Measurements from ENCODE around the gene CCDC7. TPM values are rescaled to one million over a fixed set of nuclear protein-coding genes. Genes with fewer than 3 reads are reported as not detected.
"Not testable (repeated sequence)": the region's sequence is repeated elsewhere in the genome, so short reads cannot be mapped to it uniquely, and the experiment has no call there.

CCDC7 gene
- total and polyA plus RNA-seq, 10 of the 15 experiments (the other 5 are each of a cell fraction or from before 2014, with no cell fraction given) = 1.8 to 5.6 (median 3.4) TPM

DNA sequence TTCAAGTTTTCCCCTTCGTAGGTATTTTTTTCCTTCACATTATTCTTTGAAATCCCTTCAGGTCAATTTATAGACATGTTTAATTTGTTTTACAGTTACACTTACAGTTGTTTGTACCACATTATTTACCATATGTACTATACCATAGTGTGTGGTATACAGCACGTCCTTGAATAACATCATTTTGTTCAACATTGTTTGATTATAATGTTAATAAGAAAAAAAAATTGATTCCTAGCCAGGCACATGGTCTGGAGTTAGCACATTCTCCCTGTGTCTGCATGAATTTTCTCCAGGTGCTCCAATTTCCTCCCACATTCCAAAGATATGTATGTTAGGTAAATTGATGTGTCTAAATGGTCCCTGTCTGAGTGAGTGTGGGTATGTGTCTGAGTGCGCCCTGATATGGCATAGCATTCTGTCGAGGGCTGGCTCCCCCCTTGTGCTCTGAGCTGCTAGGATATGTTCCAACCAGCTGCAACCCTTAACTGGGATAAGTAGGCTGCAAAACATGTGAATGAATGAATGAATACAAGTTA lies 247.6 kb downstream of the CCDC7 start:
- no peak for FAIRE-seq

DNA sequence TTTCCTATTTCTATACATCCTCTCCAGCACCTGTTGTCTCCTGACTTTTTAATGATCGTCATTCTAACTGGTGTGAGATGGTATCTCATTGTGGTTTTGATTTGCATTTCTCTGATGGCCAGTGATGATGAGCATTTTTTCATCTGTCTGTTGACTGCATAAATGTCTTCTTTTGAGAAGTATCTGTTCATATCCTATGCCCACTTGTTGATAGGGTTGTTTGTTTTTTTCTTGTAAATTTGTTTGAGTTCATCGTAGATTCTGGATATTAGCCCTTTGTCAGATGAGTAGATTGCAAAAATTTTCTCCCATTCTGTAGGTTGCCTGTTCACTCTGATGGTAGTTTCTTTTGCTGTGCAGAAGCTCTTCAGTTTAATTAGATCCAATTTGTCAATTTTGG lies 253.7 kb downstream of the CCDC7 start:
- H4K20me1 ChIP-seq (ENCODE audit: control insufficient read depth, insufficient read depth); H3K27me3 ChIP-seq (replicated peaks in 1 of 2; ENCODE audit: control insufficient read depth in 2 of 2, insufficient read depth in 2 of 2, low read length in 1 of 2); H2AFZ ChIP-seq (ENCODE audit: control insufficient read depth, low read depth, low read length); BruUV-seq (replicated peaks); intact Hi-C loops (cut with micrococcal nuclease; ENCODE audit: unreplicated experiment); H3K4me1 ChIP-seq (ENCODE audit: control insufficient read depth, insufficient read depth, low read length); H3K36me3 ChIP-seq (ENCODE audit: control insufficient read depth in 2 of 2, insufficient read depth in 2 of 2, low read length in 1 of 2); RAD21 ChIA-PET (ENCODE audit: unreplicated experiment); H3K79me2 ChIP-seq (ENCODE audit: control insufficient read depth, insufficient read depth, low read length); H3K4me2 ChIP-seq (ENCODE audit: control insufficient read depth, insufficient read depth); DNase-seq (ENCODE audit: low read depth, low spot score); in situ Hi-C loops (cut with MboI); ATAC-seq; FAIRE-seq; H3K4me3 ChIP-seq; POLR2A ChIA-PET; H3K27ac ChIP-seq (ENCODE audit: control insufficient read depth, insufficient read depth); SMC1A ChIA-PET (ENCODE audit: uncharacterized antibody, unreplicated experiment); CTCF ChIA-PET; H3K9me3 ChIP-seq (replicated peaks; ENCODE audit: control insufficient read depth, insufficient read depth, low read length); H3K9ac ChIP-seq (ENCODE audit: control insufficient read depth, insufficient read depth, low read length): not testable (repeated sequence)
- 0% methylated on average over 2 of the region's 2 CpGs for WGBS (ENCODE audit: insufficient coverage, insufficient replicate concordance, low lambda C conversion rate, missing lambda C conversion rate)

More for the DNA sequence above, 247.6 kb downstream of the CCDC7 start:
- Histone ChIP-seq H3K36me3 (ENCODE audit: control insufficient read depth in 2 of 2, insufficient read depth in 2 of 2, low read length in 1 of 2) (no peaks in the 10 kb centered on the region), H3K79me2 (ENCODE audit: control insufficient read depth, insufficient read depth, low read length) (no peaks in the 10 kb centered on the region), H3K9me3 (replicated peaks; ENCODE audit: control insufficient read depth, insufficient read depth, low read length) (no peaks in the 10 kb centered on the region), H2AFZ (ENCODE audit: control insufficient read depth, low read depth, low read length) (no peak overlapping the region), H3K4me3 (no peak overlapping the region), H3K27me3 (replicated peaks in 1 of 2; ENCODE audit: control insufficient read depth in 2 of 2, insufficient read depth in 2 of 2, low read length in 1 of 2) (no peaks in the 10 kb centered on the region), H3K27ac (ENCODE audit: control insufficient read depth, insufficient read depth) (no peak overlapping the region), H3K9ac (ENCODE audit: control insufficient read depth, insufficient read depth, low read length) (no peak overlapping the region), H4K20me1 (ENCODE audit: control insufficient read depth, insufficient read depth) (no peaks in the 10 kb centered on the region), H3K4me2 (ENCODE audit: control insufficient read depth, insufficient read depth) (no peak overlapping the region), H3K4me1 (ENCODE audit: control insufficient read depth, insufficient read depth, low read length) (no peaks in the 10 kb centered on the region)
- in situ Hi-C loops (cut with MboI) (no loop called here), intact Hi-C loops (cut with micrococcal nuclease; ENCODE audit: unreplicated experiment) (no loop called here)
- no TSS peak for BruUV-seq (replicated peaks)
- DNase-seq (ENCODE audit: low read depth, low spot score) (no peak), ATAC-seq (no peak)
- WGBS (ENCODE audit: insufficient coverage, insufficient replicate concordance, low lambda C conversion rate, missing lambda C conversion rate) = 41% methylated on average over 4 of the region's 4 CpGs
- CTCF ChIA-PET = no interaction called here
- RAD21 ChIA-PET (ENCODE audit: unreplicated experiment) = no interaction called here
- TF ChIP-seq RCOR1 (conservative IDR thresholded peaks at IDR 0.05; ENCODE audit: low read depth, low read length) = no peak
- no peak for TF ChIP-seq RBBP5 (conservative IDR thresholded peaks at IDR 0.05)
- TF ChIP-seq RAD21 (IDR thresholded peaks at IDR 0.05; ENCODE audit: insufficient read depth, low read depth, low read length) = no peak
- no peak for TF ChIP-seq ZBED1 (IDR thresholded peaks at IDR 0.05; ENCODE audit: borderline replicate concordance)
- TF ChIP-seq, protein P1, sequence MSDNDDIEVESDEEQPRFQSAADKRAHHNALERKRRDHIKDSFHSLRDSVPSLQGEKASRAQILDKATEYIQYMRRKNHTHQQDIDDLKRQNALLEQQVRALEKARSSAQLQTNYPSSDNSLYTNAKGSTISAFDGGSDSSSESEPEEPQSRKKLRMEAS (IDR thresholded peaks at IDR 0.05; ENCODE audit: low read depth, low read length) = no peak
- TF ChIP-seq EED (IDR thresholded peaks at IDR 0.05; ENCODE audit: low read depth) = no peak
- no peak for TF ChIP-seq STAT1 (conservative IDR thresholded peaks at IDR 0.05)
- TF ChIP-seq, protein P2, sequence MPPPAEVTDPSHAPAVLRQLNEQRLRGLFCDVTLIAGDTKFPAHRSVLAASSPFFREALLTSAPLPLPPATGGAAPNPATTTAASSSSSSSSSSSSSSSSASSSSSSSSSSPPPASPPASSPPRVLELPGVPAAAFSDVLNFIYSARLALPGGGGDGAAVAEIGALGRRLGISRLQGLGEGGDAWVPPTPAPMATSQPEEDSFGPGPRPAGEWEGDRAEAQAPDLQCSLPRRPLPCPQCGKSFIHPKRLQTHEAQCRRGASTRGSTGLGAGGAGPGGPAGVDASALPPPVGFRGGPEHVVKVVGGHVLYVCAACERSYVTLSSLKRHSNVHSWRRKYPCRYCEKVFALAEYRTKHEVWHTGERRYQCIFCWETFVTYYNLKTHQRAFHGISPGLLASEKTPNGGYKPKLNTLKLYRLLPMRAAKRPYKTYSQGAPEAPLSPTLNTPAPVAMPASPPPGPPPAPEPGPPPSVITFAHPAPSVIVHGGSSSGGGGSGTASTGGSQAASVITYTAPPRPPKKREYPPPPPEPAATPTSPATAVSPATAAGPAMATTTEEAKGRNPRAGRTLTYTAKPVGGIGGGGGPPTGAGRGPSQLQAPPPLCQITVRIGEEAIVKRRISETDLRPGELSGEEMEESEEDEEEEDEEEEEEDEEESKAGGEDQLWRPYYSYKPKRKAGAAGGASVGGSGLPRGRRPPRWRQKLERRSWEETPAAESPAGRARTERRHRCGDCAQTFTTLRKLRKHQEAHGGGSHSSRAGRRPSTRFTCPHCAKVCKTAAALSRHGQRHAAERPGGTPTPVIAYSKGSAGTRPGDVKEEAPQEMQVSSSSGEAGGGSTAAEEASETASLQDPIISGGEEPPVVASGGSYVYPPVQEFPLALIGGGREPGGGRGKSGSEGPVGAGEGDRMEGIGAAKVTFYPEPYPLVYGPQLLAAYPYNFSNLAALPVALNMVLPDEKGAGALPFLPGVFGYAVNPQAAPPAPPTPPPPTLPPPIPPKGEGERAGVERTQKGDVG (CRISPR knock-in tag; IDR thresholded peaks at IDR 0.05) = no peak
- no peak for TF ChIP-seq MTA2 (IDR thresholded peaks at IDR 0.05; ENCODE audit: low read depth)
- no peak for TF ChIP-seq CBFB (IDR thresholded peaks at IDR 0.05; ENCODE audit: low read depth)
- TF ChIP-seq MEF2B (IDR thresholded peaks at IDR 0.05; ENCODE audit: partially characterized antibody, poor library complexity, severe bottlenecking) = no peak
- TF ChIP-seq TARDBP (IDR thresholded peaks at IDR 0.05; ENCODE audit: borderline replicate concordance) = no peak
- TF ChIP-seq, protein P3, sequence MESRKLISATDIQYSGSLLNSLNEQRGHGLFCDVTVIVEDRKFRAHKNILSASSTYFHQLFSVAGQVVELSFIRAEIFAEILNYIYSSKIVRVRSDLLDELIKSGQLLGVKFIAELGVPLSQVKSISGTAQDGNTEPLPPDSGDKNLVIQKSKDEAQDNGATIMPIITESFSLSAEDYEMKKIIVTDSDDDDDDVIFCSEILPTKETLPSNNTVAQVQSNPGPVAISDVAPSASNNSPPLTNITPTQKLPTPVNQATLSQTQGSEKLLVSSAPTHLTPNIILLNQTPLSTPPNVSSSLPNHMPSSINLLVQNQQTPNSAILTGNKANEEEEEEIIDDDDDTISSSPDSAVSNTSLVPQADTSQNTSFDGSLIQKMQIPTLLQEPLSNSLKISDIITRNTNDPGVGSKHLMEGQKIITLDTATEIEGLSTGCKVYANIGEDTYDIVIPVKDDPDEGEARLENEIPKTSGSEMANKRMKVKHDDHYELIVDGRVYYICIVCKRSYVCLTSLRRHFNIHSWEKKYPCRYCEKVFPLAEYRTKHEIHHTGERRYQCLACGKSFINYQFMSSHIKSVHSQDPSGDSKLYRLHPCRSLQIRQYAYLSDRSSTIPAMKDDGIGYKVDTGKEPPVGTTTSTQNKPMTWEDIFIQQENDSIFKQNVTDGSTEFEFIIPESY (IDR thresholded peaks at IDR 0.05) = no peak
- no peak for TF ChIP-seq BMI1 (IDR thresholded peaks at IDR 0.05; ENCODE audit: borderline replicate concordance)
- TF ChIP-seq TCF3 (IDR thresholded peaks at IDR 0.05; ENCODE audit: borderline replicate concordance, insufficient read depth, low read depth, low read length) = no peak
- SMC1A ChIA-PET (ENCODE audit: uncharacterized antibody, unreplicated experiment) = no interaction called here
- POLR2A ChIA-PET = no interaction called here
